ENCODE data around the gene SMU1.

DNA sequence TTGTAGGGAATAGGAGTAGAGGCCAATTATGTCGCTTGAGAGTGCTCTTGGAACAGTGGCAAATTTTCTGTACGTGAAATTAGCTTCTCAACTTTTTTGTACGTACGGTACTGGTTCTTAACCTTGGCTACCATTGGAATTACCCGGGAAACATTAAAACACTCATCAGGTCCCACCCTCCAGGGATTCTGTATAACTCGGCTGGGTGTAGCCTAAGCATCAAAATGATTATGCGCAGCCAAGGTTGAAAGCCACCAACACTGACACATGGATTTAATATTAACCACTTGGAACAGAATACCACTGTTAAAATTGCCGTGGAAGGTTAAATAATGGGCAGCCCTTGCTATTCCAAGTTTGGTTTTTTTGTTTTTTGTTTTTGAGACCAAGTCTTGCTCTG, 34.0 kb downstream of the SMU1 start:
- TF ChIP-seq, protein P1, sequence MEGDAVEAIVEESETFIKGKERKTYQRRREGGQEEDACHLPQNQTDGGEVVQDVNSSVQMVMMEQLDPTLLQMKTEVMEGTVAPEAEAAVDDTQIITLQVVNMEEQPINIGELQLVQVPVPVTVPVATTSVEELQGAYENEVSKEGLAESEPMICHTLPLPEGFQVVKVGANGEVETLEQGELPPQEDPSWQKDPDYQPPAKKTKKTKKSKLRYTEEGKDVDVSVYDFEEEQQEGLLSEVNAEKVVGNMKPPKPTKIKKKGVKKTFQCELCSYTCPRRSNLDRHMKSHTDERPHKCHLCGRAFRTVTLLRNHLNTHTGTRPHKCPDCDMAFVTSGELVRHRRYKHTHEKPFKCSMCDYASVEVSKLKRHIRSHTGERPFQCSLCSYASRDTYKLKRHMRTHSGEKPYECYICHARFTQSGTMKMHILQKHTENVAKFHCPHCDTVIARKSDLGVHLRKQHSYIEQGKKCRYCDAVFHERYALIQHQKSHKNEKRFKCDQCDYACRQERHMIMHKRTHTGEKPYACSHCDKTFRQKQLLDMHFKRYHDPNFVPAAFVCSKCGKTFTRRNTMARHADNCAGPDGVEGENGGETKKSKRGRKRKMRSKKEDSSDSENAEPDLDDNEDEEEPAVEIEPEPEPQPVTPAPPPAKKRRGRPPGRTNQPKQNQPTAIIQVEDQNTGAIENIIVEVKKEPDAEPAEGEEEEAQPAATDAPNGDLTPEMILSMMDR (conservative IDR thresholded peaks at IDR 0.05; ENCODE audit: low read length): no peak
- TF ChIP-seq EZH2phosphoT487 (IDR thresholded peaks at IDR 0.05; ENCODE audit: borderline replicate concordance): no peak
